Astrocyte (in vitro differentiated cells and primary cell): Measurements from ENCODE around the gene NCAPD2. TPM values are rescaled to one million over a fixed set of nuclear protein-coding genes. Genes with fewer than 3 reads are reported as not detected.
"Not testable (repeated sequence)": the region's sequence is repeated elsewhere in the genome, so short reads cannot be mapped to it uniquely, and the experiment has no call there.

Experiments
- DNase-seq: peaks from one replicate; pipeline ENCODE4 v3.0.0-alpha.2; 2010; ENCODE audit warnings: low read depth
- FAIRE-seq: peaks from 2 replicates; lab custom pipeline; 2011; peaks lifted over from hg19 to GRCh38; lab: Jason Lieb, UNC
- H2AFZ ChIP-seq: 2 replicates; pipeline ENCODE4 v1.6.0; 2012; ENCODE audit warnings: low read depth, low read length, inconsistent platforms
- H3K27ac ChIP-seq: 2 replicates; pipeline ENCODE4 v1.5.1; 2011; ENCODE audit warnings: low read depth, low read length, inconsistent platforms
- H3K27me3 ChIP-seq: 2 replicates; pipeline ENCODE4 v1.6.0; 2011; ENCODE audit warnings: low read length, inconsistent platforms; ENCODE audit not compliant: insufficient read depth
- H3K36me3 ChIP-seq: 2 replicates; pipeline ENCODE4 v1.5.1; 2011; ENCODE audit warnings: low read length, inconsistent platforms; ENCODE audit not compliant: insufficient read depth
- H3K4me1 ChIP-seq: 2 replicates; pipeline ENCODE4 v1.5.1; 2011; ENCODE audit warnings: low read length, inconsistent platforms; ENCODE audit not compliant: insufficient read depth
- H3K4me2 ChIP-seq: 2 replicates; pipeline ENCODE4 v1.6.0; 2012; ENCODE audit warnings: low read length, inconsistent platforms
- H3K4me3 ChIP-seq: 2 replicates; pipeline ENCODE4 v1.5.1; 2011; ENCODE audit warnings: low read depth, mild to moderate bottlenecking, low read length, inconsistent platforms; ENCODE audit not compliant: insufficient read depth
- H3K79me2 ChIP-seq: 2 replicates; pipeline ENCODE4 v1.6.0; 2012; ENCODE audit warnings: mild to moderate bottlenecking, low read length, inconsistent platforms; ENCODE audit not compliant: insufficient read depth
- H3K9ac ChIP-seq: 2 replicates; pipeline ENCODE4 v1.6.0; 2012; ENCODE audit warnings: mild to moderate bottlenecking, low read length, inconsistent platforms
- H3K9me3 ChIP-seq: 2 replicates; pipeline ENCODE4 v1.5.1; 2012; ENCODE audit warnings: low read depth, mild to moderate bottlenecking, low read length, inconsistent platforms; ENCODE audit not compliant: insufficient read depth
- H4K20me1 ChIP-seq: 2 replicates; pipeline ENCODE4 v1.6.0; 2012; ENCODE audit warnings: low read length, inconsistent platforms; ENCODE audit not compliant: insufficient read depth
- H3K27ac Mint-ChIP-seq: one replicate; pipeline ENCODE4 v1.8.0; 2021; ENCODE audit warnings: mild to moderate bottlenecking, mixed read lengths; ENCODE audit not compliant: unreplicated experiment
- H3K27me3 Mint-ChIP-seq: one replicate; pipeline ENCODE4 v1.8.0; 2021; ENCODE audit warnings: low read depth, mixed read lengths; ENCODE audit not compliant: unreplicated experiment
- H3K36me3 Mint-ChIP-seq: one replicate; pipeline ENCODE4 v1.8.0; 2021; ENCODE audit warnings: low read depth, mixed read lengths; ENCODE audit not compliant: unreplicated experiment
- H3K4me1 Mint-ChIP-seq: one replicate; pipeline ENCODE4 v1.8.0; 2021; ENCODE audit warnings: low read depth, mixed read lengths; ENCODE audit not compliant: unreplicated experiment
- H3K4me3 Mint-ChIP-seq: one replicate; pipeline ENCODE4 v1.8.0; 2021; ENCODE audit warnings: mild to moderate bottlenecking, moderate library complexity, mixed read lengths; ENCODE audit not compliant: unreplicated experiment
- H3K9me3 Mint-ChIP-seq: one replicate; pipeline ENCODE4 v1.8.0; 2021; ENCODE audit warnings: mild to moderate bottlenecking, mixed read lengths; ENCODE audit not compliant: unreplicated experiment
- EZH2 ChIP-seq: IDR thresholded peaks from 2 replicates; pipeline ENCODE4 v1.6.1; 2012; ENCODE audit warnings: mild to moderate bottlenecking, low read length, inconsistent platforms; ENCODE audit not compliant: insufficient read depth
- total RNA-seq: library from RNA; stranded (reverse); gene quantifications from 2 replicates; pipeline ENCODE4 v1.2.1, GENCODE V29; 2021
- TF ChIP-seq, protein P1 (sequence below): IDR thresholded peaks from 2 replicates; pipeline ENCODE4 v1.5.1; 2011; ENCODE audit warnings: low read depth, mild to moderate bottlenecking, inconsistent platforms, low read length, moderate library complexity; ENCODE audit not compliant: insufficient read depth

NCAPD2 gene
- total RNA-seq, 1 donor from 2014 or later = 18.6 TPM

DNA sequence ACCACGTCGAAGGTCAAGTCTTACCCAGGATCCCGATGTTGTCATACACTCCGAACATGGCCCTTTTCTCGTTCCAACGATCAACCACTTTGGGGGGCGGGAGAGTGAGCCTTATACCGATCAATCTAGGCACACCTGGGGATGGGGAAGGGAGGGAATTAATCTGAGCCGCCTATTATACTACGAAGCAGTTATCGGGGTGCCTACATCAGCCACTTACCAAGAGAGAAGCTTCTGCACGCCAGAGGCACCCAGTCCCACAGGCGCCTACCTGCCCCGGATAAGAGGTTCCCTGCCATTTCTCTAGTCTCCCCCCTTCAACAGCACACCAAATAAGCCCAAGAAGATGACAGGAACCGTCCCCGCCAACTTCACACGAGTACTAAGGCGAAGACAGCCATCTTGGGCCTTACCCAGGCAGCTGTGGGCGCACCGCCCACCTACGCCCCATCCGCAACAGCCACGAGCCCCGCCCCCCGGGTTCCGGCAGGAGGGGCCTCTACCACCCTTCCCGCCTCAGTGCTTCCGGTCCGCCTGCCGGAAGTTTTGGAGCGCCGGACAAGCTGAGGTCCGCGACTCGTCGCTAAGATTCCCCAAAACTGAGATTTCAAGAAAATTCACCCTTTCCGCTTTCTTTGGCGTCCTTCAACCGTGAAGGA lies 935 bp upstream of the NCAPD2 start, which contains the start of gene MRPL51:
MRPL51 (minus strand) TSS at position 425 of the 659 bp plus-strand sequence; CDS start at position 299, 126 bp downstream.
- H3K4me1 ChIP-seq = peaks cover 21% of the 10 kb centered on the region
- peak within 1 kb of the TSS; percentile 95 for H3K27ac ChIP-seq
- H3K27me3 Mint-ChIP-seq = peaks cover 2% of the 10 kb centered on the region
- TF ChIP-seq, protein P1, sequence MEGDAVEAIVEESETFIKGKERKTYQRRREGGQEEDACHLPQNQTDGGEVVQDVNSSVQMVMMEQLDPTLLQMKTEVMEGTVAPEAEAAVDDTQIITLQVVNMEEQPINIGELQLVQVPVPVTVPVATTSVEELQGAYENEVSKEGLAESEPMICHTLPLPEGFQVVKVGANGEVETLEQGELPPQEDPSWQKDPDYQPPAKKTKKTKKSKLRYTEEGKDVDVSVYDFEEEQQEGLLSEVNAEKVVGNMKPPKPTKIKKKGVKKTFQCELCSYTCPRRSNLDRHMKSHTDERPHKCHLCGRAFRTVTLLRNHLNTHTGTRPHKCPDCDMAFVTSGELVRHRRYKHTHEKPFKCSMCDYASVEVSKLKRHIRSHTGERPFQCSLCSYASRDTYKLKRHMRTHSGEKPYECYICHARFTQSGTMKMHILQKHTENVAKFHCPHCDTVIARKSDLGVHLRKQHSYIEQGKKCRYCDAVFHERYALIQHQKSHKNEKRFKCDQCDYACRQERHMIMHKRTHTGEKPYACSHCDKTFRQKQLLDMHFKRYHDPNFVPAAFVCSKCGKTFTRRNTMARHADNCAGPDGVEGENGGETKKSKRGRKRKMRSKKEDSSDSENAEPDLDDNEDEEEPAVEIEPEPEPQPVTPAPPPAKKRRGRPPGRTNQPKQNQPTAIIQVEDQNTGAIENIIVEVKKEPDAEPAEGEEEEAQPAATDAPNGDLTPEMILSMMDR = no peak
- no peak for TF ChIP-seq EZH2
- H4K20me1 ChIP-seq = no peaks in the 10 kb centered on the region
- H3K4me3 Mint-ChIP-seq = peak within 1 kb of the TSS; percentile 97
- no peaks in the 10 kb centered on the region for H3K9me3 ChIP-seq
- peaks cover 51% of the 10 kb centered on the region for H3K79me2 ChIP-seq
- H2AFZ ChIP-seq = peak within 1 kb of the TSS; percentile 93
- H3K27me3 ChIP-seq = no peaks in the 10 kb centered on the region
- DNase-seq = peak; percentile 85
- FAIRE-seq = no peak
- no peaks in the 10 kb centered on the region for H3K9me3 Mint-ChIP-seq
- peak within 1 kb of the TSS; percentile 97 for H3K27ac Mint-ChIP-seq
- H3K4me1 Mint-ChIP-seq = peaks cover 14% of the 10 kb centered on the region
- H3K4me3 ChIP-seq = peak within 1 kb of the TSS; percentile 95
- H3K36me3 Mint-ChIP-seq = no peaks in the 10 kb centered on the region
- peak within 1 kb of the TSS; percentile 97 for H3K9ac ChIP-seq
- peak within 1 kb of the TSS; percentile 97 for H3K4me2 ChIP-seq
- H3K36me3 ChIP-seq = peaks cover 12% of the 10 kb centered on the region

DNA sequence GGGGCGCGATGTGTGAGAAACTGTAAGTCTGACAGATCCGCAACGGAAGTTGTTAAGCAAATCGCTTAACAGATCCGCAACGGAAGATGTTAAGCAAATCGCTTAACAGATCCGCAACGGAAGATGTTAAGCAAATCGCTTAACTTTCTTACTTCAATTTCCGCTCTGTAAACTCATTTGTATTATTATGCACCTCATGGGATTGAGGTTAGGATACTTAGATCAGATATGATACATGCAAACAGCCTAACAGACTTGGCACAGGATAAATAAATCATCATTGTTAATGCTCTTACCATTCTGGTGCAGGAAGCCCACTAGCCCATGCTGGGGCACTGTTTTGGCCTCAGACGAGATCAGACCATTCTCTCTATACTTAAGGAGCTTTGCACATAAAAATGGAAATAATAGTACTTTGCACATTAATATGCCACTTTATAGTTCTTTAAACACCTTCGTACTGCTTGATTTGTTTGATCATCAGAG lies 399 bp downstream of the NCAPD2 start:
- Histone ChIP-seq H3K4me3 (peak overlapping the region; percentile 95), H3K36me3 (peaks cover 17% of the 10 kb centered on the region), H3K27ac (peak overlapping the region; percentile 77), H2AFZ (peak overlapping the region; percentile 80), H3K27me3 (no peaks in the 10 kb centered on the region), H3K4me2 (peak overlapping the region; percentile 97), H4K20me1 (no peaks in the 10 kb centered on the region), H3K4me1 (peaks cover 21% of the 10 kb centered on the region), H3K9ac (peak overlapping the region; percentile 97), H3K79me2 (peaks cover 58% of the 10 kb centered on the region), H3K9me3 (no peaks in the 10 kb centered on the region)
- Mint-ChIP-seq H3K27ac (peak overlapping the region; percentile 82), H3K27me3 (no peaks in the 10 kb centered on the region), H3K4me3 (peak overlapping the region; percentile 85), H3K4me1 (peaks cover 14% of the 10 kb centered on the region), H3K9me3 (no peaks in the 10 kb centered on the region), H3K36me3 (no peaks in the 10 kb centered on the region)
- TF ChIP-seq EZH2 = no peak
- TF ChIP-seq, protein P1 = peak; percentile 12
- DNase-seq (no peak), FAIRE-seq (no peak)

DNA sequence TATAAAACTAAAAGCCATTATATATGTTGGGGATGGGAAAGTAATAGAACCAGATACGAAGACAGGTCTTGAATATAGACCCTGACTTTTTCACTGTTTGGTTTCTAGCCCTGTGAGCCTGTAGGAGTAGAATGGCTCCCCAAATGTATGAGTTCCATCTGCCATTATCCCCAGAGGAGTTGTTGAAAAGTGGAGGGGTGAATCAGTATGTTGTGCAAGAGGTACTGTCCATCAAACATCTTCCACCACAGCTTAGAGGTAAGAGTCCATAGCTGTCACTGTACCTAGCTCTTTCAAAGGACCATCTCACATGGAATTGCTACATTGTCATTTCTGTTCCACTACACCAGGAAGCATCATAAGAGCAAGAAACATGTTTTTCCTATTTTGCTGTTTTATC lies 1.1 kb downstream of the NCAPD2 start:
- H2AFZ ChIP-seq = no peak overlapping the region
- peaks cover 62% of the 10 kb centered on the region for H3K79me2 ChIP-seq
- FAIRE-seq (no peak), DNase-seq (no peak)
- no peaks in the 10 kb centered on the region for H3K9me3 ChIP-seq
- Mint-ChIP-seq H3K27ac (no peak overlapping the region), H3K4me1 (peaks cover 14% of the 10 kb centered on the region), H3K36me3 (no peaks in the 10 kb centered on the region), H3K9me3 (no peaks in the 10 kb centered on the region), H3K4me3 (peak overlapping the region; percentile 85), H3K27me3 (no peaks in the 10 kb centered on the region)
- H3K4me2 ChIP-seq = peak overlapping the region; percentile 97
- peak overlapping the region; percentile 97 for H3K9ac ChIP-seq
- no peak for TF ChIP-seq EZH2
- TF ChIP-seq, protein P1 = no peak
- peak overlapping the region; percentile 95 for H3K4me3 ChIP-seq
- peaks cover 18% of the 10 kb centered on the region for H3K36me3 ChIP-seq
- peaks cover 21% of the 10 kb centered on the region for H3K4me1 ChIP-seq
- H4K20me1 ChIP-seq = no peaks in the 10 kb centered on the region
- no peak overlapping the region for H3K27ac ChIP-seq
- H3K27me3 ChIP-seq = no peaks in the 10 kb centered on the region

DNA sequence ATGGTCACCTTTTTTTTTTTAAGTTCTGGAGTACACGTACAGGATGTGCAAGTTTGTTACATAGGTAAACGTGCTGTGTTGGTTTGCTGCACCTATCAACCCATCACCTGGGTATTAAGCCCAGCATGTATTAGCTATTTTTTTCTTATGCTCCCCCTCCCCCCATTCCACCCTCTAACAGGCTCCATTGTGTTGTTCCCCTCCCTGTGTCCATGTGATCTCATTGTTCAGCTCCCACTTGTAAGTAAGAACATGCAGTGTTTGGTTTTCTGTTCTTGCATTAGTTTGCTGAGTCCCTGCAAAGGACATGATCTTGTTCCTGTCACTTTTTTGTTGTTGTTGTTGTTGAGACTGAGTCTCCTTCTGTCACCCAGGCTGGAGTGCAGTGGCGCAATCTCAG lies 3.4 kb downstream of the NCAPD2 start:
- H3K9ac ChIP-seq, FAIRE-seq, H3K4me2 ChIP-seq, H3K4me3 ChIP-seq, H3K9me3 Mint-ChIP-seq, H3K27ac ChIP-seq, H2AFZ ChIP-seq, H3K36me3 Mint-ChIP-seq, DNase-seq, H3K27ac Mint-ChIP-seq, H4K20me1 ChIP-seq, H3K9me3 ChIP-seq, H3K4me1 Mint-ChIP-seq, H3K27me3 ChIP-seq, H3K4me3 Mint-ChIP-seq, H3K27me3 Mint-ChIP-seq: not testable (repeated sequence)
- Histone ChIP-seq H3K79me2 (peaks cover 74% of the 10 kb centered on the region), H3K4me1 (peaks cover 17% of the 10 kb centered on the region), H3K36me3 (peaks cover 16% of the 10 kb centered on the region)
